Measurements from ENCODE around the gene PNMA6A. TPM values are rescaled to one million over a fixed set of nuclear protein-coding genes. Genes with fewer than 3 reads are reported as not detected.
A peak's percentile ranks its signal among the peaks of the same experiment; 100 is the strongest.
"Not testable (repeated sequence)": the region's sequence is repeated elsewhere in the genome, so short reads cannot be mapped to it uniquely, and the experiment has no call there.

The PNMA6A gene
- total RNA-seq, 1 donor from 2014 or later: 1.5 TPM

DNA sequence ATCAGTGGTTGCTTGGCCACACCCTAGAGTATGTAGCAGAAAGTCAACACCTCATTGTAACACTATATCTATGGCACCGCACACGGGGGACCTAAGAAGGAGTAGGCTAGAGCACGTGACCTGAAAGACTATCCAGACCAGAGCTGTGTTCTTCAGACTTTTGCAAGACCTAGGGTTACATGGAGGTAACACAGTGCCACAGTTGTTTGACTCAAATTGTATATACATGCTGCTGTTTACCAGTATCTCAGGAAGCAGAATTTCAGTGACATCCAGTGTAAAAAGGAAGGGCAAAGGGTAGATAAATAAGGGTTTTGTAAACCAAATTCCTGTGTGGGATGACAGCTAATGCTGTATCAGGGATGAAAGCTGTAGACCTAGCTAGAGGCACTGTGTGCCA lies 30.2 kb downstream of the PNMA6A start:
- TF ChIP-seq, protein P1, sequence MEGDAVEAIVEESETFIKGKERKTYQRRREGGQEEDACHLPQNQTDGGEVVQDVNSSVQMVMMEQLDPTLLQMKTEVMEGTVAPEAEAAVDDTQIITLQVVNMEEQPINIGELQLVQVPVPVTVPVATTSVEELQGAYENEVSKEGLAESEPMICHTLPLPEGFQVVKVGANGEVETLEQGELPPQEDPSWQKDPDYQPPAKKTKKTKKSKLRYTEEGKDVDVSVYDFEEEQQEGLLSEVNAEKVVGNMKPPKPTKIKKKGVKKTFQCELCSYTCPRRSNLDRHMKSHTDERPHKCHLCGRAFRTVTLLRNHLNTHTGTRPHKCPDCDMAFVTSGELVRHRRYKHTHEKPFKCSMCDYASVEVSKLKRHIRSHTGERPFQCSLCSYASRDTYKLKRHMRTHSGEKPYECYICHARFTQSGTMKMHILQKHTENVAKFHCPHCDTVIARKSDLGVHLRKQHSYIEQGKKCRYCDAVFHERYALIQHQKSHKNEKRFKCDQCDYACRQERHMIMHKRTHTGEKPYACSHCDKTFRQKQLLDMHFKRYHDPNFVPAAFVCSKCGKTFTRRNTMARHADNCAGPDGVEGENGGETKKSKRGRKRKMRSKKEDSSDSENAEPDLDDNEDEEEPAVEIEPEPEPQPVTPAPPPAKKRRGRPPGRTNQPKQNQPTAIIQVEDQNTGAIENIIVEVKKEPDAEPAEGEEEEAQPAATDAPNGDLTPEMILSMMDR (IDR thresholded peaks at IDR 0.05): no peak
- Mint-ChIP-seq H3K9me3 (ENCODE audit: unreplicated experiment) (peaks cover 40% of the 10 kb centered on the region), H3K27me3 (ENCODE audit: unreplicated experiment) (peaks cover 3% of the 10 kb centered on the region), H3K27ac (ENCODE audit: unreplicated experiment) (no peak overlapping the region), H3K4me1 (ENCODE audit: unreplicated experiment) (no peaks in the 10 kb centered on the region), H3K4me3 (ENCODE audit: unreplicated experiment) (no peak overlapping the region), H3K36me3 (ENCODE audit: unreplicated experiment) (no peaks in the 10 kb centered on the region)
- no peak for DNase-seq (ENCODE audit: extremely low spot score, unreplicated experiment)

DNA sequence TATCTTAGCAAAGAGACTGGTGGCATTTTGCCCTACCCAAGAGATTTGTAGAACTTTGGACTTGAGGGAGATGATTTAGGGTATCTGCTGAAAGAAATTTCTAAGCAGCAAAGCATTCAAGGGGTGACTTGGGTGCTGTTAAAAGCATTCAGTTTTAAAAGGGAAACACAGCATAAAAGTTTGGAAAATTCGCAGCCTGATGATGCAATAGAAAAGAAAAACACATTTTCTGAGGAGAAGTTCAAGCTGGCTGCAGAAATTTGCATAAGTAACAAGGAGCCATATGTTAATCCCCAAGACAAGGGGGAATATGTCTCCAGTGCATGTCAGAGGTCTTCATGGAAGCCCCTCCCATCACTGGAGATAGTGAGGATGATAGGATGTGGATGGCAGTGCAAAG lies 32.7 kb downstream of the PNMA6A start:
- H3K27me3 Mint-ChIP-seq (ENCODE audit: unreplicated experiment); H3K36me3 Mint-ChIP-seq (ENCODE audit: unreplicated experiment): not testable (repeated sequence)

DNA sequence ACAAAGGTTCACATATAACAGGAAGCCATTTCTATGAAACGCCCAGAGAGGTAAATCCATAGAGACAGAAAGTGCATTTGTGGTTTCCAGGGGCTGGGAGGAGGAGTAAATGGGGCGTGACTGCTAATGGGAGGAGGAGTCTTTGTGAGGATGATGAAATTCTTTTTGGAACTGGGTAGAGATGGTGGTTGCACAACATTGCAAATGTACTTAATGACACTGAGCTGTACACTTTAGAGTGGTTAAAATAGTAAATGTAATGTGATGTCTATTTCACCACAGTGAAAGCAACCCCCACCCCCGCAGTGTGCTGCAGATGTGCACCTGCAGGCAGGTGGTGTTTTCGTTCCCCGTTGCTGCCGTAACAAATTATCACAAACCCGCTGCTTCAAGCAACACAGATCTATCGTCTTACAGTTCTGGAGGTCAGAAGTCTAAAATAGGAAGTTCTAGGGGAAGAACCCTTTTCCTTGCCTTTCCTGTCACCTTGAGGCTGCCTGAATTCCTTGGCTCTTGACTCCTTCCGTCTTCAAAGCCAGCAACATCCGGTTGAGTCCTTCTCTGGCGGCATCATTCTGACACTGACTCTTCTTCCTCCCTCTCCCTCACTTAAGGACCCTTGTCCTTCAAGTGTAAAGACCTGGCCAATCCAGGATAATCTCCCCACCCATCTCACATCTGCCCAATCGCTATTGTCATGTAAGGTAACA lies 34.0 kb downstream of the PNMA6A start:
- not testable (repeated sequence) for H3K27ac Mint-ChIP-seq (ENCODE audit: unreplicated experiment); H3K36me3 Mint-ChIP-seq (ENCODE audit: unreplicated experiment); H3K4me3 Mint-ChIP-seq (ENCODE audit: unreplicated experiment); H3K4me1 Mint-ChIP-seq (ENCODE audit: unreplicated experiment); H3K27me3 Mint-ChIP-seq (ENCODE audit: unreplicated experiment); DNase-seq (ENCODE audit: extremely low spot score, unreplicated experiment)
- H3K9me3 Mint-ChIP-seq (ENCODE audit: unreplicated experiment): peaks cover 31% of the 10 kb centered on the region

More for the DNA sequence above, 32.7 kb downstream of the PNMA6A start:
- H3K4me3 Mint-ChIP-seq (ENCODE audit: unreplicated experiment); DNase-seq (ENCODE audit: extremely low spot score, unreplicated experiment); H3K4me1 Mint-ChIP-seq (ENCODE audit: unreplicated experiment); H3K27ac Mint-ChIP-seq (ENCODE audit: unreplicated experiment): not testable (repeated sequence)
- peaks cover 40% of the 10 kb centered on the region for H3K9me3 Mint-ChIP-seq (ENCODE audit: unreplicated experiment)

DNA sequence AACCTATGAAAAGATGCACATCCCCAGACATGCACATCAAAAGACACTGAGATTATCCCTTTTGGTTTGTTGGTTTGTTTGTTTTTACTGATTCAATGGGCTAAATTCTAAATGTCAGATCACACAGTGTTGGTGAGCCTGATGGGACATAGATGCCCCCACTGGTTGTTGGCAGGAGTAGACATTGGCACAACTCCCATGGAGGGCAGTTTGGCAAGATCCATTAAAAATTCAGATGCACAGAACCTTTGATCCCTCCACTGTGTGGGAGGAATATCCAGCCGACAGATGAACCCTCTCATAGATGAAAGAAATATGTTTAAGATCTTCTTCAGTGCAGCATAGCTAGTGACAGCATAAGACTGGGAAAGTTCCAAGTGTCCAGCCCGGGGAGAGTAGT lies 38.5 kb downstream of the PNMA6A start:
- H3K4me3 Mint-ChIP-seq (ENCODE audit: unreplicated experiment); DNase-seq (ENCODE audit: extremely low spot score, unreplicated experiment); H3K9me3 Mint-ChIP-seq (ENCODE audit: unreplicated experiment); H3K36me3 Mint-ChIP-seq (ENCODE audit: unreplicated experiment); H3K4me1 Mint-ChIP-seq (ENCODE audit: unreplicated experiment); H3K27ac Mint-ChIP-seq (ENCODE audit: unreplicated experiment); H3K27me3 Mint-ChIP-seq (ENCODE audit: unreplicated experiment): not testable (repeated sequence)

DNA sequence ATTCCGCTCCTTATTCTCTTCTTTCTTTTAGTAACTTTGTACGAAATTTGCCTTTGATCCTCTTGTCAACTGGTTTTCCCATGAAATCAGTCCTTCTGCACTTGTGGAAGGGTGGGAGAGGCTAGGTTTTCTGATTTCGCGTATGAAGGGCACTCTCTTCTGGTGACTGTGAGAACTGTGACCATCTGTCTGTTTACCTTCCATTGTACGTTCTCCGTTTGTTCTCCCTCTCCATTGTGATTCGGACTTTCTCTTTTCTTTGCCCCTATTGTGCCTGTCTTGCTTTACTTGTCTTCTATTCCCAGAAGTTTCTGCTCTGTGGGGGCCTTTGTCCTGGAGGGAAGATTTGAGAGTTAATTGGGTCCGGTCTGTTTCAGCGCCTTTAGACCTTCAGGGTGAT lies 41.6 kb downstream of the PNMA6A start:
- H3K36me3 Mint-ChIP-seq (ENCODE audit: unreplicated experiment); H3K4me1 Mint-ChIP-seq (ENCODE audit: unreplicated experiment); DNase-seq (ENCODE audit: extremely low spot score, unreplicated experiment); H3K27me3 Mint-ChIP-seq (ENCODE audit: unreplicated experiment); H3K4me3 Mint-ChIP-seq (ENCODE audit: unreplicated experiment); H3K9me3 Mint-ChIP-seq (ENCODE audit: unreplicated experiment); H3K27ac Mint-ChIP-seq (ENCODE audit: unreplicated experiment): not testable (repeated sequence)

DNA sequence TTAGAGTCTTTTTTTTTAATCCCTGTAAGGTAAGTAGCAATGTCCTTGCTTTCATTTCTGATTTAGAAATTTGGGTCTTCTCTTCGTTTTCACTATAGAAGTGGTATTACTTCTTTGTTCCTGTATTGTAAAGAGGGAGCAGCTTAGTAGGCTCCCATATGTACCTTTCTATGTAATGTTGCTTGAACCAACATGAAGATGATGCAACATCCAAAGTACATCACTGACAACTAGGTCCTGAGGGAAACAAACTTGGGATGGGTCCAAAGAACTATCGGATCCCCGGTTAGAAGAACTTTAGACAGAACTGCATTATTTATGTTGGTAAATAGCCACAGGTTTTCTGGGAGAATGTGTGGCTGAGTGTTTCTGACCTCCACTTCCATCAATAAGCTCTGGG lies 45.5 kb downstream of the PNMA6A start:
- H3K36me3 Mint-ChIP-seq (ENCODE audit: unreplicated experiment); DNase-seq (ENCODE audit: extremely low spot score, unreplicated experiment); H3K4me1 Mint-ChIP-seq (ENCODE audit: unreplicated experiment); H3K27ac Mint-ChIP-seq (ENCODE audit: unreplicated experiment); H3K9me3 Mint-ChIP-seq (ENCODE audit: unreplicated experiment); H3K4me3 Mint-ChIP-seq (ENCODE audit: unreplicated experiment); H3K27me3 Mint-ChIP-seq (ENCODE audit: unreplicated experiment): not testable (repeated sequence)

DNA sequence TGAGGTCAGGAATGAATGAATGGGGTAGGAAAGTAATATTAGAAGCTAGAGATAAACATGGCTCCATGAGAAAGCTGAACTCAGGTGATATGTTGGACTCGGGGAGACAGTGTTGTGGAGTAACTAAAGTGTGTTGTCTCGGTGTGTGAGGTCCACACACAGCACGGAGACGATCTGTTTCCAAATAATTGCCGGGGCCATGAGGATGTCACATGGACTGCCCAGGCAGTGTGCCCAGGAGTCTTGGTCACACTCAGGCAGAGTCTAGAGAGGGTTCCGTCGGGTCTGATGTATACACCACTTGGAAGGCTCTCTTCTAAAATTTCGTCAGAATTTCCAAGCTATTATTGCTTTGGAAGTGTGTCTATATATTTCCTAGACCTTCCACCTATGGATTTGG lies 48.0 kb downstream of the PNMA6A start:
- not testable (repeated sequence) for H3K27ac Mint-ChIP-seq (ENCODE audit: unreplicated experiment); H3K4me1 Mint-ChIP-seq (ENCODE audit: unreplicated experiment); H3K4me3 Mint-ChIP-seq (ENCODE audit: unreplicated experiment); H3K27me3 Mint-ChIP-seq (ENCODE audit: unreplicated experiment); DNase-seq (ENCODE audit: extremely low spot score, unreplicated experiment); H3K9me3 Mint-ChIP-seq (ENCODE audit: unreplicated experiment); H3K36me3 Mint-ChIP-seq (ENCODE audit: unreplicated experiment)

DNA sequence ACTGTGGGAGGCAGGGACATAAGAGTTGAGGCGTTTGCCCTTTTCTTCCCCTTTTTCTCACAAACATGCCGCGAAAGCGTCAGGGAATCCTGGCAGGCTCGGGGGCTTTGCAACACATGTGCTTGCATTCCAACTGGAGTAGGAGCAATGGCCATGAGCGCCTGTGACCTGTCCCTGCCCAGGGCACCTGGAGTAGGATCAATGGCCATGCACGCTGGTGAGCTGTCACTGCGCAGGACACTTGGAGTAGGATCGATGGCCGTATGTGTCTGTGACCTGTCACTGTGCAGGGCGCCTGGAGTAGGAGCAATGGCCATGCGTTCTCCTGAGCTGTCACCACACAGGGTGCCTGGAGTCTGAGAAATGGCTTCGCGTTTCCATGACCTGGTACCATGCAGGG lies 51.2 kb downstream of the PNMA6A start:
- not testable (repeated sequence) for H3K27ac Mint-ChIP-seq (ENCODE audit: unreplicated experiment); H3K36me3 Mint-ChIP-seq (ENCODE audit: unreplicated experiment); H3K4me1 Mint-ChIP-seq (ENCODE audit: unreplicated experiment); H3K9me3 Mint-ChIP-seq (ENCODE audit: unreplicated experiment); H3K27me3 Mint-ChIP-seq (ENCODE audit: unreplicated experiment); H3K4me3 Mint-ChIP-seq (ENCODE audit: unreplicated experiment)
- peak; percentile 21 for DNase-seq (ENCODE audit: extremely low spot score, unreplicated experiment)

Other genes with a start within 250 kb of the PNMA6A start
- 32.0 and 34.8 TPM in 2 replicates for gene CETN2, start 241.7 kb upstream of the PNMA6A start, total RNA-seq
- 14.1 and 14.7 TPM in 2 replicates for gene NSDHL, start 241.4 kb upstream of the PNMA6A start, total RNA-seq
- 8.0 TPM in 2 replicates for gene ZNF185, start 174.4 kb upstream of the PNMA6A start, total RNA-seq
- not detected in 2 replicates for gene PNMA5, start 78.3 kb upstream of the PNMA6A start, total RNA-seq
- not detected in 2 replicates for gene PNMA3, start 16.0 kb upstream of the PNMA6A start, total RNA-seq
- gene MAGEA1, start 106.8 kb downstream of the PNMA6A start, total RNA-seq: not detected in 2 replicates
- not detected in 2 replicates for gene PNMA6F, start 249.3 kb downstream of the PNMA6A start, total RNA-seq